ENCODE data around the gene INS. TPM values are rescaled to one million over a fixed set of nuclear protein-coding genes. Genes with fewer than 3 reads are reported as not detected.

The INS gene
- polyA plus RNA-seq, 2 of the 4 experiments (the other 2 are of a cell fraction), result not detected

DNA sequence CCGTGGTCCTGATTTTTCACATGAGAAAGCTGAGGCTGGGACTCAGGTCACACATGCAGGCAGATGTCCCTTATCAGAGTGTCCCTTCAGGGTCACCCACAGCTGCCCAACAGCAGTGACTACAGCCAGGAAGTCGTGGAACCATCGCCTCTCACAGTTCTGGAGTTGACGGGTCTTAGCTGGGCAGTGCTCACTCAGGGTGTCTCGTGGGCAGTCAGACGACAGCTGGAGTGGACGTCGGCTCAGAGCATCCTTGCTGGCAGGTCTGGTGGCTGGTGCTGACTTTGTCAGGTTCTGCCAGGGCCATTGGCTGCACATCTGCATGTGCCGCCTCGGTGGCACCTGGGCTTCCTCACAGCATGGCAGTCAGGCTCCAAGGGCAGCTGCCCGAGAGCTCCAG lies 46.2 kb upstream of the INS start:
- WGBS (ENCODE audit: missing lambda C conversion rate), result 79% methylated on average over 4 of the region's 11 CpGs
- no peak overlapping the region for H3K27ac ChIP-seq
- no peak for FAIRE-seq
- peaks cover 18% of the 10 kb centered on the region for H3K4me1 ChIP-seq
- DNase-seq (ENCODE audit: low read depth in 1 of 2, low spot score in 1 of 2), result no peak
- ChIA-PET POLR2A (no interaction called here), CTCF (interaction anchor here (0.7 to 5.2 kb wide), 5 partner anchors 8 to 1133 kb away, joined by 3 to 30 read pairs (median 19); no protein-coding TSS in a partner anchor)
- no peak for ATAC-seq
- H3K4me2 ChIP-seq, result no peak overlapping the region
- TF ChIP-seq JUNB (IDR thresholded peaks at IDR 0.05), result no peak
- TF ChIP-seq CEBPB (IDR thresholded peaks at IDR 0.05), result no peak
- no peak for TF ChIP-seq ZSCAN20 (CRISPR knock-in tag; IDR thresholded peaks at IDR 0.05)
- TF ChIP-seq FOSB (CRISPR knock-in tag; IDR thresholded peaks at IDR 0.05), result no peak
- no peak for TF ChIP-seq ESRRA (IDR thresholded peaks at IDR 0.05; ENCODE audit: borderline replicate concordance, low read length)
- TF ChIP-seq, protein P1, sequence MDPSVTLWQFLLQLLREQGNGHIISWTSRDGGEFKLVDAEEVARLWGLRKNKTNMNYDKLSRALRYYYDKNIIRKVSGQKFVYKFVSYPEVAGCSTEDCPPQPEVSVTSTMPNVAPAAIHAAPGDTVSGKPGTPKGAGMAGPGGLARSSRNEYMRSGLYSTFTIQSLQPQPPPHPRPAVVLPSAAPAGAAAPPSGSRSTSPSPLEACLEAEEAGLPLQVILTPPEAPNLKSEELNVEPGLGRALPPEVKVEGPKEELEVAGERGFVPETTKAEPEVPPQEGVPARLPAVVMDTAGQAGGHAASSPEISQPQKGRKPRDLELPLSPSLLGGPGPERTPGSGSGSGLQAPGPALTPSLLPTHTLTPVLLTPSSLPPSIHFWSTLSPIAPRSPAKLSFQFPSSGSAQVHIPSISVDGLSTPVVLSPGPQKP (IDR thresholded peaks at IDR 0.05; ENCODE audit: low read depth, low read length), result no peak
- TF ChIP-seq SREBF2 (IDR thresholded peaks at IDR 0.05), result no peak
- TF ChIP-seq MAFK (IDR thresholded peaks at IDR 0.05; ENCODE audit: partially characterized antibody), result no peak
- no peak for TF ChIP-seq JUN (IDR thresholded peaks at IDR 0.05)
- no peak for TF ChIP-seq CBX2 (IDR thresholded peaks at IDR 0.05; ENCODE audit: borderline replicate concordance, low read depth)
- TF ChIP-seq CHD4 (IDR thresholded peaks at IDR 0.05; ENCODE audit: borderline replicate concordance), result no peak
- no peak for TF ChIP-seq NPAS2 (CRISPR knock-in tag; IDR thresholded peaks at IDR 0.05; ENCODE audit: borderline replicate concordance)
- TF ChIP-seq, protein P2, sequence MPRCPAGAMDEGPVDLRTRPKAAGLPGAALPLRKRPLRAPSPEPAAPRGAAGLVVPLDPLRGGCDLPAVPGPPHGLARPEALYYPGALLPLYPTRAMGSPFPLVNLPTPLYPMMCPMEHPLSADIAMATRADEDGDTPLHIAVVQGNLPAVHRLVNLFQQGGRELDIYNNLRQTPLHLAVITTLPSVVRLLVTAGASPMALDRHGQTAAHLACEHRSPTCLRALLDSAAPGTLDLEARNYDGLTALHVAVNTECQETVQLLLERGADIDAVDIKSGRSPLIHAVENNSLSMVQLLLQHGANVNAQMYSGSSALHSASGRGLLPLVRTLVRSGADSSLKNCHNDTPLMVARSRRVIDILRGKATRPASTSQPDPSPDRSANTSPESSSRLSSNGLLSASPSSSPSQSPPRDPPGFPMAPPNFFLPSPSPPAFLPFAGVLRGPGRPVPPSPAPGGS (IDR thresholded peaks at IDR 0.05), result no peak
- TF ChIP-seq, protein P3, sequence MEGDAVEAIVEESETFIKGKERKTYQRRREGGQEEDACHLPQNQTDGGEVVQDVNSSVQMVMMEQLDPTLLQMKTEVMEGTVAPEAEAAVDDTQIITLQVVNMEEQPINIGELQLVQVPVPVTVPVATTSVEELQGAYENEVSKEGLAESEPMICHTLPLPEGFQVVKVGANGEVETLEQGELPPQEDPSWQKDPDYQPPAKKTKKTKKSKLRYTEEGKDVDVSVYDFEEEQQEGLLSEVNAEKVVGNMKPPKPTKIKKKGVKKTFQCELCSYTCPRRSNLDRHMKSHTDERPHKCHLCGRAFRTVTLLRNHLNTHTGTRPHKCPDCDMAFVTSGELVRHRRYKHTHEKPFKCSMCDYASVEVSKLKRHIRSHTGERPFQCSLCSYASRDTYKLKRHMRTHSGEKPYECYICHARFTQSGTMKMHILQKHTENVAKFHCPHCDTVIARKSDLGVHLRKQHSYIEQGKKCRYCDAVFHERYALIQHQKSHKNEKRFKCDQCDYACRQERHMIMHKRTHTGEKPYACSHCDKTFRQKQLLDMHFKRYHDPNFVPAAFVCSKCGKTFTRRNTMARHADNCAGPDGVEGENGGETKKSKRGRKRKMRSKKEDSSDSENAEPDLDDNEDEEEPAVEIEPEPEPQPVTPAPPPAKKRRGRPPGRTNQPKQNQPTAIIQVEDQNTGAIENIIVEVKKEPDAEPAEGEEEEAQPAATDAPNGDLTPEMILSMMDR (IDR thresholded peaks at IDR 0.05), result no peak
- TF ChIP-seq RCOR1 (IDR thresholded peaks at IDR 0.05; ENCODE audit: low read depth, low read length), result no peak
- no peak for TF ChIP-seq KDM1A (IDR thresholded peaks at IDR 0.05; ENCODE audit: low read depth)
- no peaks in the 10 kb centered on the region for H3K9me3 ChIP-seq
- H3K4me3 ChIP-seq, result no peak overlapping the region

DNA sequence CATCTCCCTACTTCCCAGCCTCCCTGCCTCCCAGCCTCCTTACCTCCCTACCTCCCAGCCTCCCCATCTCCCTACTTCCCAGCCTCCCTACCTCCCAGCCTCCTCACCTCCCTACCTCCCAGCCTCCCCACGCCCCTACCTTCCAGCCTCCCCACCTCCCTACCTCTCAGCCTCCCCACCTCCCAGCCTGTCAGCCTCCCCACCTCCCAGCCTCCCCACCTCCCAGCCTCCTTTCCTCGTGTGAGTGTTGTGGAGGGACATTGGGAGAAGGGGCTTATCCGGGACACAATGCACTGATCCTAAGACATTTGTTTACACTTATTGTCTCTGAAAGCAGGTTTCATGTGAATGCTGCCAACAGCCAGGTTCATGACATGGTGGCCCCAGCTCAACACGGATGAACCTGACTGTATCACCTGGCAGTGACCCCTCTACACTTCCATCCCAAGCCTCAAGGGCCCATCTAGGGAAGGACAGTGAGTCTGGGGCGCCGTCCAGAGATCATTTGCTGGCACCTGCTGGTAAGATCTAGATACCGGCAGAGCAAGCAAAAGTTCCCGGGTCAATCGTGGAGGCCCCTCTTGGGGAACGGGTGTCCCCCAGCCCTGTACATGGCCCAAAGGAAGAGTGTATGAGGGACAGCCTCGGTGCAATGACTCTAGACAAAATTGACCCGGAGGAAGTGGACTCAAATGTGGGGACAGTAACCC lies 45.1 kb upstream of the INS start:
- DNase-seq (ENCODE audit: low read depth in 1 of 2, low spot score in 1 of 2), result no peak
- POLR2A ChIA-PET, result no interaction called here
- no peaks in the 10 kb centered on the region for H3K9me3 ChIP-seq
- no peak for ATAC-seq
- TF ChIP-seq FOSL2 (IDR thresholded peaks at IDR 0.05) (no peak), FOSL2 (CRISPR knock-in tag; IDR thresholded peaks at IDR 0.05) (no peak), HEYL (CRISPR knock-in tag; IDR thresholded peaks at IDR 0.05) (no peak), KDM1A (IDR thresholded peaks at IDR 0.05; ENCODE audit: low read depth) (no peak), NR3C1 (IDR thresholded peaks at IDR 0.05) (no peak), CBX2 (IDR thresholded peaks at IDR 0.05; ENCODE audit: borderline replicate concordance, low read depth) (no peak), SMC3 (IDR thresholded peaks at IDR 0.05) (no peak), EHMT2 (IDR thresholded peaks at IDR 0.05; ENCODE audit: low read depth) (no peak), JUN (IDR thresholded peaks at IDR 0.05) (no peak), ZFP36 (IDR thresholded peaks at IDR 0.05; ENCODE audit: borderline replicate concordance, partially characterized antibody) (no peak), MAFK (IDR thresholded peaks at IDR 0.05; ENCODE audit: partially characterized antibody) (no peak), CEBPB (IDR thresholded peaks at IDR 0.05) (no peak), ZSCAN20 (CRISPR knock-in tag; IDR thresholded peaks at IDR 0.05) (no peak), SREBF2 (IDR thresholded peaks at IDR 0.05) (no peak)
- TF ChIP-seq, protein P1 (IDR thresholded peaks at IDR 0.05; ENCODE audit: low read depth, low read length), result no peak
- TF ChIP-seq, protein P4, sequence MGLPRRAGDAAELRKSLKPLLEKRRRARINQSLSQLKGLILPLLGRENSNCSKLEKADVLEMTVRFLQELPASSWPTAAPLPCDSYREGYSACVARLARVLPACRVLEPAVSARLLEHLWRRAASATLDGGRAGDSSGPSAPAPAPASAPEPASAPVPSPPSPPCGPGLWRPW (IDR thresholded peaks at IDR 0.05), result no peak
- no peak overlapping the region for H3K4me3 ChIP-seq
- 67% methylated on average over 11 of the region's 12 CpGs for WGBS (ENCODE audit: missing lambda C conversion rate)
- CTCF ChIA-PET, result interaction anchor here (0.7 to 5.2 kb wide), 3 partner anchors 7 to 1134 kb away, joined by 3 to 30 read pairs (median 22); no protein-coding TSS in a partner anchor
- FAIRE-seq, result no peak
- no peak overlapping the region for H3K27ac ChIP-seq
- H3K4me2 ChIP-seq, result no peak overlapping the region
- peaks cover 12% of the 10 kb centered on the region for H3K4me1 ChIP-seq

Data from A549 (cell line).